Neural progenitor cell (in vitro differentiated cells): ENCODE measurements around the gene ZNF787.

Experiments used
- EZH2 ChIP-seq: fragments of 200-600 bp; sonication (generic); IDR thresholded peaks from 2 replicates; pipeline ENCODE4 v1.6.1; 2017; ENCODE audit warnings: antibody characterized with exemption, mild to moderate bottlenecking, moderate library complexity
- EZH2phosphoT487 ChIP-seq: fragments of 200-600 bp; sonication (generic); IDR thresholded peaks from 2 replicates; pipeline ENCODE4 v1.6.1; 2017; ENCODE audit warnings: antibody characterized with exemption
- TF ChIP-seq, protein P1 (sequence below): fragments of 200-600 bp; sonication (generic); IDR thresholded peaks from 2 replicates; pipeline ENCODE4 v1.5.1; 2017; ENCODE audit warnings: antibody characterized with exemption, mild to moderate bottlenecking

GRCh38 chr19:56106397-56106849 is 14.7 kb downstream of the ZNF787 start:
- TF ChIP-seq, protein P1, sequence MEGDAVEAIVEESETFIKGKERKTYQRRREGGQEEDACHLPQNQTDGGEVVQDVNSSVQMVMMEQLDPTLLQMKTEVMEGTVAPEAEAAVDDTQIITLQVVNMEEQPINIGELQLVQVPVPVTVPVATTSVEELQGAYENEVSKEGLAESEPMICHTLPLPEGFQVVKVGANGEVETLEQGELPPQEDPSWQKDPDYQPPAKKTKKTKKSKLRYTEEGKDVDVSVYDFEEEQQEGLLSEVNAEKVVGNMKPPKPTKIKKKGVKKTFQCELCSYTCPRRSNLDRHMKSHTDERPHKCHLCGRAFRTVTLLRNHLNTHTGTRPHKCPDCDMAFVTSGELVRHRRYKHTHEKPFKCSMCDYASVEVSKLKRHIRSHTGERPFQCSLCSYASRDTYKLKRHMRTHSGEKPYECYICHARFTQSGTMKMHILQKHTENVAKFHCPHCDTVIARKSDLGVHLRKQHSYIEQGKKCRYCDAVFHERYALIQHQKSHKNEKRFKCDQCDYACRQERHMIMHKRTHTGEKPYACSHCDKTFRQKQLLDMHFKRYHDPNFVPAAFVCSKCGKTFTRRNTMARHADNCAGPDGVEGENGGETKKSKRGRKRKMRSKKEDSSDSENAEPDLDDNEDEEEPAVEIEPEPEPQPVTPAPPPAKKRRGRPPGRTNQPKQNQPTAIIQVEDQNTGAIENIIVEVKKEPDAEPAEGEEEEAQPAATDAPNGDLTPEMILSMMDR: no peak
- TF ChIP-seq EZH2 (no peak), EZH2phosphoT487 (no peak)
